HCT116 (cell line): ENCODE measurements around the gene LDLR. TPM values are rescaled to one million over a fixed set of nuclear protein-coding genes. Genes with fewer than 3 reads are reported as not detected.

Experiments used
- ATAC-seq: fragments of 200-7000 bp; cut with Tn5 transposase; 2 replicates; pipeline ENCODE4 v1.9.1; 2020; ENCODE audit warnings: mild to moderate bottlenecking, moderate library complexity
- BruUV-seq: library from RNA; stranded (reverse); fragments of 400-500 nt; replicated peaks from 2 replicates; lab custom pipeline; 2021; lab: Mats Ljungman, UMichigan
- CTCF ChIA-PET: fragments of 300-600 bp; sonication (Branson Sonifier 250); formaldehyde crosslinking; loops from one replicate; lab custom pipeline; 2021; ENCODE audit warnings: antibody characterized with exemption; lab: Charles Lee
- POLR2A ChIA-PET: fragments of 300-600, 350-600 bp; sonication (Branson Sonifier 250); formaldehyde crosslinking; loops from one replicate; lab custom pipeline; 2021; ENCODE audit warnings: antibody characterized with exemption; lab: Charles Lee
- RAD21 ChIA-PET, 2 experiments: fragments of 300-600 bp; sonication (Branson Sonifier 250); formaldehyde crosslinking; loops; one replicate each; lab custom pipeline; 2023; ENCODE audit warnings: low total read pairs in 2 of 2; ENCODE audit not compliant: uncharacterized antibody in 2 of 2, unreplicated experiment in 2 of 2, low non-redundant PET in 1 of 2; lab: Charles Lee
- DNase-seq: peaks from one replicate; pipeline ENCODE4 v3.0.0-alpha.2; 2010; ENCODE audit warnings: low read depth, low spot score
- H2AFZ ChIP-seq: fragments of 200-600 bp; shearing (Covaris generic), sonication (generic); 2 replicates; pipeline ENCODE4 v1.6.1; 2017; ENCODE audit warnings: low read depth, mixed run types, mixed read lengths, antibody characterized with exemption, low read length; ENCODE audit not compliant: poor library complexity, severe bottlenecking
- H3K27ac ChIP-seq: 2 replicates; pipeline ENCODE4 v1.5.1; 2012; ENCODE audit warnings: low read depth, low read length
- H3K27me3 ChIP-seq: fragments of 200-600 bp; sonication (generic); 2 replicates; pipeline ENCODE4 v1.6.1; 2016; ENCODE audit warnings: mixed run types, low read length, mixed read lengths; ENCODE audit not compliant: insufficient read depth
- H3K36me3 ChIP-seq, 2 experiments: fragments of 200-500 bp in 1 of 2; fragments of 200-600 bp in 1 of 2; sonication (Bioruptor generic) in 1 of 2; sonication (generic) in 1 of 2; 2 replicates each; pipeline versions ENCODE4 v1.5.1 to v1.6.1; 2014 to 2016; ENCODE audit warnings: low read length in 2 of 2, inconsistent platforms in 1 of 2, mixed read lengths in 1 of 2, mixed run types in 1 of 2; ENCODE audit not compliant: insufficient read depth in 2 of 2, control insufficient read depth in 1 of 2
- H3K4me1 ChIP-seq, 2 experiments: fragments of 200-600 bp in 1 of 2; sonication (generic) in 1 of 2; 2 replicates each; pipeline versions ENCODE4 v1.5.1 to v1.6.1; 2012 to 2017; ENCODE audit warnings: low read length in 2 of 2, inconsistent platforms in 1 of 2, mild to moderate bottlenecking in 1 of 2, mixed read lengths in 1 of 2, mixed run types in 1 of 2, moderate library complexity in 1 of 2; ENCODE audit not compliant: insufficient read depth in 2 of 2, control insufficient read depth in 1 of 2
- H3K4me2 ChIP-seq: fragments of 200-600 bp; sonication (generic); 2 replicates; pipeline ENCODE4 v1.6.1; 2017; ENCODE audit warnings: mixed run types, low read length, mixed read lengths
- H3K4me3 ChIP-seq, 2 experiments: fragments of 200-600 bp in 1 of 2; sonication (generic) in 1 of 2; replicated peaks in 1 of 2; 2 replicates each; pipeline ENCODE4 v1.5.1; 2011 to 2016; ENCODE audit warnings: low read length in 2 of 2, control low read depth in 1 of 2, low read depth in 1 of 2, mild to moderate bottlenecking in 1 of 2, mixed read lengths in 1 of 2, mixed run types in 1 of 2
- H3K79me2 ChIP-seq: fragments of 200-600 bp; sonication (generic); 2 replicates; pipeline ENCODE4 v1.6.1; 2017; ENCODE audit warnings: mild to moderate bottlenecking, mixed run types, low read length, moderate library complexity, mixed read lengths; ENCODE audit not compliant: insufficient read depth
- H3K9ac ChIP-seq: fragments of 200-600 bp; sonication (generic); 2 replicates; pipeline ENCODE4 v1.6.1; 2016; ENCODE audit warnings: low read length, mixed read lengths
- H3K9me2 ChIP-seq: fragments of 200-600 bp; sonication (generic), shearing (Covaris generic); 2 replicates; pipeline ENCODE4 v1.6.1; 2017; ENCODE audit warnings: mixed run types, mild to moderate bottlenecking, moderate library complexity; ENCODE audit not compliant: insufficient read depth
- H3K9me3 ChIP-seq, 2 experiments: fragments of 200-500 bp in 1 of 2; fragments of 200-600 bp in 1 of 2; sonication (Bioruptor generic) in 1 of 2; sonication (generic) in 1 of 2; 2 replicates each; pipeline ENCODE4 v1.6.1; 2014 to 2017; ENCODE audit warnings: low read length in 2 of 2, mixed read lengths in 2 of 2, inconsistent platforms in 1 of 2, low read depth in 1 of 2, mild to moderate bottlenecking in 1 of 2, mixed run types in 1 of 2, moderate library complexity in 1 of 2; ENCODE audit not compliant: control insufficient read depth in 1 of 2, insufficient read depth in 1 of 2
- H4K20me1 ChIP-seq: fragments of 200-600 bp; sonication (generic), shearing (Covaris generic); 2 replicates; pipeline ENCODE4 v1.6.1; 2017; ENCODE audit warnings: mixed run types, mild to moderate bottlenecking, moderate library complexity; ENCODE audit not compliant: insufficient read depth
- CEBPB ChIP-seq: IDR thresholded peaks from 2 replicates; pipeline ENCODE4 v1.6.1; 2012; ENCODE audit warnings: low read depth
- EGR1 ChIP-seq: IDR thresholded peaks from 2 replicates; pipeline ENCODE4 v1.6.1; 2012; ENCODE audit warnings: low read depth
- ELF1 ChIP-seq: IDR thresholded peaks from 2 replicates; pipeline ENCODE4 v1.6.1; 2012; ENCODE audit warnings: low read depth, borderline replicate concordance
- EZH2 ChIP-seq: fragments of 200-600 bp; sonication (generic); IDR thresholded peaks from 2 replicates; pipeline ENCODE4 v1.6.1; 2017; ENCODE audit warnings: antibody characterized with exemption, mixed run types
- POLR2AphosphoS5 ChIP-seq: IDR thresholded peaks from 2 replicates; pipeline ENCODE4 v1.6.1; 2011; ENCODE audit warnings: mild to moderate bottlenecking, low read depth, low read length, moderate library complexity
- SP1 ChIP-seq: IDR thresholded peaks from 2 replicates; pipeline ENCODE4 v1.6.1; 2012; ENCODE audit warnings: low read depth
- SRF ChIP-seq: IDR thresholded peaks from 2 replicates; pipeline ENCODE4 v1.6.1; 2012; ENCODE audit warnings: low read depth
- TCF7L2 ChIP-seq: IDR thresholded peaks from 2 replicates; pipeline ENCODE4 v1.7.0; 2011; ENCODE audit warnings: borderline replicate concordance, inconsistent platforms; ENCODE audit not compliant: insufficient read depth, insufficient read length; ENCODE audit errors: extremely low read depth
- YY1 ChIP-seq: IDR thresholded peaks from 2 replicates; pipeline ENCODE4 v1.6.1; 2011; ENCODE audit warnings: low read length, low read depth, moderate library complexity, mild to moderate bottlenecking; ENCODE audit not compliant: insufficient replicate concordance; ENCODE audit errors: extremely low read depth
- ZNF274 ChIP-seq: fragments of 200-500 bp; sonication (Bioruptor generic); IDR thresholded peaks from 2 replicates; pipeline ENCODE4 v1.6.1; 2014; ENCODE audit warnings: mild to moderate bottlenecking, low read depth, low read length, inconsistent platforms
- intact Hi-C: fragments of 100-400 bp; cut with micrococcal nuclease; formaldehyde crosslinking; loops from 2 replicates; pipeline ENCODE4 v1.10.0; 2022
- total RNA-seq: library from RNA; stranded (reverse); gene quantifications from one replicate; pipeline ENCODE4 v1.2.1, GENCODE V29; 2021; ENCODE audit not compliant: unreplicated experiment
- TF ChIP-seq, protein P1 (sequence below): IDR thresholded peaks from 2 replicates; pipeline ENCODE4 v1.6.1; 2011; ENCODE audit warnings: mild to moderate bottlenecking, low read length, moderate library complexity; ENCODE audit not compliant: insufficient replicate concordance; ENCODE audit errors: extremely low read depth
- TF ChIP-seq, protein P2 (sequence below): IDR thresholded peaks from 2 replicates; pipeline ENCODE4 v1.6.1; 2012
- TF ChIP-seq, protein P3 (sequence below): IDR thresholded peaks from 2 replicates; pipeline ENCODE4 v1.6.1; 2012; ENCODE audit warnings: low read depth

LDLR gene
- total RNA-seq, 1 experiment from 2014 or later: 92.4 TPM

DNA sequence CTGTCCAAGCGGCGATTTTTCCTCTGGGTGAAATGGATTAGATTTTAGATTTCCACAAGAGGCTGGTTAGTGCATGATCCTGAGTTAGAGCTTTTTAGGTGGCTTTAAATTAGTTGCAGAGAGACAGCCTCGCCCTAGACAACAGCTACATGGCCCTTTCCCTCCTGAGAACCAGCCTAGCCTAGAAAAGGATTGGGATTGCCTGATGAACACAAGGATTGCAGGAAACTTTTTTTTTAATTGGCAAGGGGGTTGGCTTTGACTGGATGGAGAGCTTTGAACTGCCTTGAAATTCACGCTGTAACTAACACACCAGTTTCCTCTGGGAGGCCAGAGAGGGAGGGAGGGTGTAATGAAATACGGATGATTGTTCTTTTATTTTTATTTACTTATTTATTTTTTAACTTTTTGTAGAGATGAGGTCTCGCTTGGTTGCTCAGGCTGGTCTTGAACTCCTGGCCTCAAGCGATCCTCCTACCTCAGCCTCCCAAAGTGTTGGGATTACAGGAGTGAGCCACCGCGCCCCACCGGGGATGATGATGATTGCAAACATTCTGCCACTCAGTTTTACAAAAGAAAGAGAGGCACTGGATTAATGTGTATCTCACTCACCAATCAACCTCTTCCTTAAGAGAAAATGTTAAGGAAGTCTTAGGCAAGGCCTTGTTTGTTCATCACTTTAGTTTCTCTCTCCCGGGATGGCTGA, 1.9 kb downstream of the LDLR start:
- H3K27ac ChIP-seq: peak overlapping the region; percentile 91
- H3K9me2 ChIP-seq: no peaks in the 10 kb centered on the region
- intact Hi-C loops: loop anchor here (2.0 kb wide), 1 partner anchor 54 kb away; no protein-coding TSS in a partner anchor
- no peak; the same call in 1 of the 2 replicates for TF ChIP-seq POLR2AphosphoS5
- TF ChIP-seq TCF7L2: no peak
- TF ChIP-seq CEBPB: no peak
- TF ChIP-seq, protein P1, sequence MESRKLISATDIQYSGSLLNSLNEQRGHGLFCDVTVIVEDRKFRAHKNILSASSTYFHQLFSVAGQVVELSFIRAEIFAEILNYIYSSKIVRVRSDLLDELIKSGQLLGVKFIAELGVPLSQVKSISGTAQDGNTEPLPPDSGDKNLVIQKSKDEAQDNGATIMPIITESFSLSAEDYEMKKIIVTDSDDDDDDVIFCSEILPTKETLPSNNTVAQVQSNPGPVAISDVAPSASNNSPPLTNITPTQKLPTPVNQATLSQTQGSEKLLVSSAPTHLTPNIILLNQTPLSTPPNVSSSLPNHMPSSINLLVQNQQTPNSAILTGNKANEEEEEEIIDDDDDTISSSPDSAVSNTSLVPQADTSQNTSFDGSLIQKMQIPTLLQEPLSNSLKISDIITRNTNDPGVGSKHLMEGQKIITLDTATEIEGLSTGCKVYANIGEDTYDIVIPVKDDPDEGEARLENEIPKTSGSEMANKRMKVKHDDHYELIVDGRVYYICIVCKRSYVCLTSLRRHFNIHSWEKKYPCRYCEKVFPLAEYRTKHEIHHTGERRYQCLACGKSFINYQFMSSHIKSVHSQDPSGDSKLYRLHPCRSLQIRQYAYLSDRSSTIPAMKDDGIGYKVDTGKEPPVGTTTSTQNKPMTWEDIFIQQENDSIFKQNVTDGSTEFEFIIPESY: no peak
- no peak for TF ChIP-seq ELF1
- TF ChIP-seq, protein P2, sequence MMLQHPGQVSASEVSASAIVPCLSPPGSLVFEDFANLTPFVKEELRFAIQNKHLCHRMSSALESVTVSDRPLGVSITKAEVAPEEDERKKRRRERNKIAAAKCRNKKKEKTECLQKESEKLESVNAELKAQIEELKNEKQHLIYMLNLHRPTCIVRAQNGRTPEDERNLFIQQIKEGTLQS: no peak
- TF ChIP-seq EGR1: no peak
- no peak; the same call in 1 of the 2 replicates for TF ChIP-seq SRF
- TF ChIP-seq, protein P3, sequence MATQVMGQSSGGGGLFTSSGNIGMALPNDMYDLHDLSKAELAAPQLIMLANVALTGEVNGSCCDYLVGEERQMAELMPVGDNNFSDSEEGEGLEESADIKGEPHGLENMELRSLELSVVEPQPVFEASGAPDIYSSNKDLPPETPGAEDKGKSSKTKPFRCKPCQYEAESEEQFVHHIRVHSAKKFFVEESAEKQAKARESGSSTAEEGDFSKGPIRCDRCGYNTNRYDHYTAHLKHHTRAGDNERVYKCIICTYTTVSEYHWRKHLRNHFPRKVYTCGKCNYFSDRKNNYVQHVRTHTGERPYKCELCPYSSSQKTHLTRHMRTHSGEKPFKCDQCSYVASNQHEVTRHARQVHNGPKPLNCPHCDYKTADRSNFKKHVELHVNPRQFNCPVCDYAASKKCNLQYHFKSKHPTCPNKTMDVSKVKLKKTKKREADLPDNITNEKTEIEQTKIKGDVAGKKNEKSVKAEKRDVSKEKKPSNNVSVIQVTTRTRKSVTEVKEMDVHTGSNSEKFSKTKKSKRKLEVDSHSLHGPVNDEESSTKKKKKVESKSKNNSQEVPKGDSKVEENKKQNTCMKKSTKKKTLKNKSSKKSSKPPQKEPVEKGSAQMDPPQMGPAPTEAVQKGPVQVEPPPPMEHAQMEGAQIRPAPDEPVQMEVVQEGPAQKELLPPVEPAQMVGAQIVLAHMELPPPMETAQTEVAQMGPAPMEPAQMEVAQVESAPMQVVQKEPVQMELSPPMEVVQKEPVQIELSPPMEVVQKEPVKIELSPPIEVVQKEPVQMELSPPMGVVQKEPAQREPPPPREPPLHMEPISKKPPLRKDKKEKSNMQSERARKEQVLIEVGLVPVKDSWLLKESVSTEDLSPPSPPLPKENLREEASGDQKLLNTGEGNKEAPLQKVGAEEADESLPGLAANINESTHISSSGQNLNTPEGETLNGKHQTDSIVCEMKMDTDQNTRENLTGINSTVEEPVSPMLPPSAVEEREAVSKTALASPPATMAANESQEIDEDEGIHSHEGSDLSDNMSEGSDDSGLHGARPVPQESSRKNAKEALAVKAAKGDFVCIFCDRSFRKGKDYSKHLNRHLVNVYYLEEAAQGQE: no peak
- no peak for TF ChIP-seq YY1
- no peak for TF ChIP-seq EZH2
- TF ChIP-seq ZNF274: no peak
- no peak for TF ChIP-seq SP1
- no peaks in the 10 kb centered on the region for H3K9me3 ChIP-seq
- BruUV-seq: TSS peak; percentile 48
- ChIA-PET RAD21 (no interaction called here), CTCF (interaction anchor here (1.0 kb wide), 1 partner anchor 55 kb away, joined by 4 read pairs; no protein-coding TSS in a partner anchor), POLR2A (interaction anchor here (1.2 kb wide), 1 partner anchor 55 kb away, joined by 3 read pairs; no protein-coding TSS in a partner anchor)
- peak overlapping the region; percentile 97 for H3K4me2 ChIP-seq
- H3K4me1 ChIP-seq: peaks cover 77 to 86% of the 10 kb centered on the region in 2 experiments
- no peaks in the 10 kb centered on the region for H3K27me3 ChIP-seq
- no peaks in the 10 kb centered on the region for H4K20me1 ChIP-seq
- ATAC-seq: no peak
- DNase-seq: no peak
- no peak overlapping the region for H2AFZ ChIP-seq
- H3K79me2 ChIP-seq: peaks cover 66% of the 10 kb centered on the region
- H3K4me3 ChIP-seq: peak overlapping the region; percentile 92 to 97
- peaks cover 2 to 19% of the 10 kb centered on the region in 2 experiments; a peak in 2 of 4 replicates for H3K36me3 ChIP-seq
- peak overlapping the region; percentile 99 for H3K9ac ChIP-seq
